Measurements from ENCODE around the gene ENTHD1. TPM values are rescaled to one million over a fixed set of nuclear protein-coding genes. Genes with fewer than 3 reads are reported as not detected.

ENTHD1 gene
- total RNA-seq, 2 experiments from 2014 or later, result 0.07 to 0.21 TPM

GRCh38 chr22:39718921-39719475 is 174.6 kb downstream of the ENTHD1 start:
- Mint-ChIP-seq H3K4me3 (no peak overlapping the region), H3K27ac (no peak overlapping the region), H3K36me3 (ENCODE audit: low read depth) (no peaks in the 10 kb centered on the region), H3K4me1 (peaks cover 28% of the 10 kb centered on the region), H3K27me3 (peaks cover 5% of the 10 kb centered on the region), H3K9me3 (peaks cover 4% of the 10 kb centered on the region)
- CTCF ChIA-PET, result interaction anchor here (0.6 to 1.0 kb wide), 2 partner anchors 132 to 351 kb away, joined by 3 read pairs; no protein-coding TSS in a partner anchor
- POLR2A ChIA-PET, result no interaction called here
- DNase-seq, result no peak

- H3K4me3 Mint-ChIP-seq, result no peak overlapping the region
- H3K27ac Mint-ChIP-seq, result peak overlapping the region; percentile 44
- peaks cover 28% of the 10 kb centered on the region for H3K4me1 Mint-ChIP-seq
- DNase-seq, result no peak
- ChIA-PET POLR2A (no interaction called here), CTCF (interaction anchor here (1.0 kb wide), 1 partner anchor 131 kb away, joined by 3 read pairs; no protein-coding TSS in a partner anchor)
- peaks cover 4% of the 10 kb centered on the region for H3K9me3 Mint-ChIP-seq
- peaks cover 5% of the 10 kb centered on the region for H3K27me3 Mint-ChIP-seq
- H3K36me3 Mint-ChIP-seq (ENCODE audit: low read depth), result no peaks in the 10 kb centered on the region
These were observed 175.4 kb downstream of the ENTHD1 start for GRCh38 chr22:39718206-39718605.

GRCh38 chr22:39717099-39717498 is 176.5 kb downstream of the ENTHD1 start:
- CTCF ChIA-PET, result no interaction called here
- H3K27ac Mint-ChIP-seq, result no peak overlapping the region

GRCh38 chr22:39716534-39716933 is 177.0 kb downstream of the ENTHD1 start:
- H3K4me3 Mint-ChIP-seq, result no peak overlapping the region
- no peaks in the 10 kb centered on the region for H3K36me3 Mint-ChIP-seq (ENCODE audit: low read depth)
- ChIA-PET CTCF (no interaction called here), POLR2A (no interaction called here)
- DNase-seq, result no peak
- H3K27ac Mint-ChIP-seq, result no peak overlapping the region
- peaks cover 7% of the 10 kb centered on the region for H3K27me3 Mint-ChIP-seq
- H3K9me3 Mint-ChIP-seq, result no peaks in the 10 kb centered on the region
- peaks cover 15% of the 10 kb centered on the region for H3K4me1 Mint-ChIP-seq

More at GRCh38 chr22:39717099-39717498, 176.5 kb downstream of the ENTHD1 start:
- Mint-ChIP-seq H3K9me3 (peaks cover under 1% of the 10 kb centered on the region), H3K4me3 (no peak overlapping the region), H3K4me1 (peaks cover 20% of the 10 kb centered on the region), H3K36me3 (ENCODE audit: low read depth) (no peaks in the 10 kb centered on the region), H3K27me3 (peaks cover 6% of the 10 kb centered on the region)
- DNase-seq, result no peak
- POLR2A ChIA-PET, result no interaction called here

GRCh38 chr22:39715778-39716495 is 177.6 kb downstream of the ENTHD1 start:
- no peak overlapping the region for H3K27ac Mint-ChIP-seq
- H3K4me1 Mint-ChIP-seq, result peaks cover 13% of the 10 kb centered on the region
- ChIA-PET POLR2A (no interaction called here), CTCF (interaction anchor here (1.0 kb wide), 1 partner anchor 35 kb away, joined by 3 read pairs; no protein-coding TSS in a partner anchor)
- no peak overlapping the region for H3K4me3 Mint-ChIP-seq
- peaks cover 7% of the 10 kb centered on the region for H3K27me3 Mint-ChIP-seq
- no peaks in the 10 kb centered on the region for H3K9me3 Mint-ChIP-seq
- DNase-seq, result no peak
- no peaks in the 10 kb centered on the region for H3K36me3 Mint-ChIP-seq (ENCODE audit: low read depth)

GRCh38 chr22:39714321-39714720 is 179.2 kb downstream of the ENTHD1 start:
- no peaks in the 10 kb centered on the region for H3K9me3 Mint-ChIP-seq
- no peak for DNase-seq
- peaks cover 10% of the 10 kb centered on the region for H3K27me3 Mint-ChIP-seq
- peaks cover 9% of the 10 kb centered on the region for H3K4me1 Mint-ChIP-seq
- no peak overlapping the region for H3K4me3 Mint-ChIP-seq
- CTCF ChIA-PET, result no interaction called here
- POLR2A ChIA-PET, result no interaction called here
- no peaks in the 10 kb centered on the region for H3K36me3 Mint-ChIP-seq (ENCODE audit: low read depth)
- no peak overlapping the region for H3K27ac Mint-ChIP-seq

- DNase-seq, result no peak
- no peaks in the 10 kb centered on the region for H3K9me3 Mint-ChIP-seq
- peaks cover 6% of the 10 kb centered on the region for H3K4me1 Mint-ChIP-seq
- H3K27me3 Mint-ChIP-seq, result peaks cover 11% of the 10 kb centered on the region
- H3K27ac Mint-ChIP-seq, result no peak overlapping the region
- H3K4me3 Mint-ChIP-seq, result no peak overlapping the region
- CTCF ChIA-PET, result no interaction called here
- no peaks in the 10 kb centered on the region for H3K36me3 Mint-ChIP-seq (ENCODE audit: low read depth)
- POLR2A ChIA-PET, result no interaction called here
These were observed 179.7 kb downstream of the ENTHD1 start for GRCh38 chr22:39713799-39714290.

GRCh38 chr22:39712751-39713525 is 180.6 kb downstream of the ENTHD1 start:
- H3K36me3 Mint-ChIP-seq (ENCODE audit: low read depth), result no peaks in the 10 kb centered on the region

GRCh38 chr22:39712081-39712480 is 181.5 kb downstream of the ENTHD1 start:
- no peak overlapping the region for H3K4me3 Mint-ChIP-seq
- POLR2A ChIA-PET, result no interaction called here
- peaks cover 12% of the 10 kb centered on the region for H3K27me3 Mint-ChIP-seq
- CTCF ChIA-PET, result no interaction called here
- H3K4me1 Mint-ChIP-seq, result no peaks in the 10 kb centered on the region
- no peaks in the 10 kb centered on the region for H3K9me3 Mint-ChIP-seq
- H3K27ac Mint-ChIP-seq, result no peak overlapping the region
- H3K36me3 Mint-ChIP-seq (ENCODE audit: low read depth), result no peaks in the 10 kb centered on the region
- DNase-seq, result no peak

More at GRCh38 chr22:39712751-39713525, 180.6 kb downstream of the ENTHD1 start:
- ChIA-PET CTCF (interaction anchor here (0.6 to 0.7 kb wide), 2 partner anchors 11 to 63 kb away, joined by 3 read pairs; no protein-coding TSS in a partner anchor), POLR2A (no interaction called here)
- Mint-ChIP-seq H3K4me3 (no peak overlapping the region), H3K27ac (no peak overlapping the region), H3K27me3 (peaks cover 12% of the 10 kb centered on the region), H3K4me1 (no peaks in the 10 kb centered on the region), H3K9me3 (no peaks in the 10 kb centered on the region)
- no peak for DNase-seq

- Mint-ChIP-seq H3K27ac (no peak overlapping the region), H3K4me3 (no peak overlapping the region), H3K9me3 (no peaks in the 10 kb centered on the region), H3K36me3 (ENCODE audit: low read depth) (no peaks in the 10 kb centered on the region), H3K4me1 (no peaks in the 10 kb centered on the region), H3K27me3 (peaks cover 12% of the 10 kb centered on the region)
- CTCF ChIA-PET, result interaction anchor here (1.2 to 1.3 kb wide), 2 partner anchors 11 to 22 kb away, joined by 4 read pairs; no protein-coding TSS in a partner anchor
- no peak for DNase-seq
- POLR2A ChIA-PET, result interaction anchor here (0.6 kb wide), 1 partner anchor 350 kb away, joined by 3 read pairs; no protein-coding TSS in a partner anchor
These were observed 183.0 kb downstream of the ENTHD1 start for GRCh38 chr22:39710380-39711150.

GRCh38 chr22:39707816-39708215 is 185.7 kb downstream of the ENTHD1 start:
- POLR2A ChIA-PET, result no interaction called here
- H3K27ac Mint-ChIP-seq, result no peak overlapping the region
- H3K4me1 Mint-ChIP-seq, result no peaks in the 10 kb centered on the region
- no peak overlapping the region for H3K4me3 Mint-ChIP-seq
- DNase-seq, result no peak
- H3K9me3 Mint-ChIP-seq, result no peaks in the 10 kb centered on the region
- no peaks in the 10 kb centered on the region for H3K36me3 Mint-ChIP-seq (ENCODE audit: low read depth)
- H3K27me3 Mint-ChIP-seq, result peaks cover 12% of the 10 kb centered on the region
- CTCF ChIA-PET, result no interaction called here

- ChIA-PET POLR2A (no interaction called here), CTCF (no interaction called here)
- Mint-ChIP-seq H3K4me3 (no peak overlapping the region), H3K27me3 (peaks cover 12% of the 10 kb centered on the region), H3K9me3 (no peaks in the 10 kb centered on the region), H3K4me1 (no peaks in the 10 kb centered on the region), H3K27ac (no peak overlapping the region), H3K36me3 (ENCODE audit: low read depth) (no peaks in the 10 kb centered on the region)
- no peak for DNase-seq
These were observed 186.2 kb downstream of the ENTHD1 start for GRCh38 chr22:39707351-39707750.

All from activated CD4-positive, alpha-beta T cell treated with anti-CD3 and anti-CD28 coated beads, Interleukin-2, amount 10 ng/mL, durations not matched to agents 7 days and 5 days (primary cell).